MCF 10A (cell line): ENCODE results near the gene BSDC1. TPM values are rescaled to one million over a fixed set of nuclear protein-coding genes. Genes with fewer than 3 reads are reported as not detected.

Experiments
- BruUV-seq: library from RNA; stranded (reverse); fragments of 400-500 nt; replicated peaks from 2 replicates; lab custom pipeline; 2021; lab: Mats Ljungman, UMichigan
- CTCF ChIA-PET: fragments of 300-600 bp; sonication (Branson Sonifier 250); formaldehyde crosslinking; extraction: SDS; loops from one replicate; lab custom pipeline; 2021; ENCODE audit warnings: antibody characterized with exemption, inconsistent platforms; lab: Yijun Ruan, JAX
- POLR2A ChIA-PET: fragments of 300-600, 350-650 bp; sonication (Branson Sonifier 250); formaldehyde crosslinking; extraction: SDS; loops from one replicate; lab custom pipeline; 2020; ENCODE audit warnings: antibody characterized with exemption, inconsistent platforms; lab: Yijun Ruan, JAX
- DNase-seq: peaks from one replicate; pipeline ENCODE4 v3.0.0-alpha.2; 2018; ENCODE audit not compliant: unreplicated experiment
- H3K27ac Mint-ChIP-seq: one replicate; pipeline ENCODE4 v1.8.0; 2022; ENCODE audit warnings: mild to moderate bottlenecking, low read depth, mixed read lengths; ENCODE audit not compliant: unreplicated experiment
- H3K27me3 Mint-ChIP-seq: one replicate; pipeline ENCODE4 v1.8.0; 2022; ENCODE audit warnings: mixed read lengths; ENCODE audit not compliant: insufficient read depth, unreplicated experiment
- H3K36me3 Mint-ChIP-seq: one replicate; pipeline ENCODE4 v1.8.0; 2022; ENCODE audit warnings: mild to moderate bottlenecking, moderate library complexity, mixed read lengths; ENCODE audit not compliant: insufficient read depth, unreplicated experiment
- H3K4me1 Mint-ChIP-seq: one replicate; pipeline ENCODE4 v1.8.0; 2022; ENCODE audit warnings: mixed read lengths; ENCODE audit not compliant: insufficient read depth, unreplicated experiment
- H3K4me3 Mint-ChIP-seq: one replicate; pipeline ENCODE4 v1.8.0; 2022; ENCODE audit warnings: mild to moderate bottlenecking, moderate library complexity, mixed read lengths; ENCODE audit not compliant: unreplicated experiment
- H3K9me3 Mint-ChIP-seq: one replicate; pipeline ENCODE4 v1.8.0; 2022; ENCODE audit warnings: mixed read lengths; ENCODE audit not compliant: unreplicated experiment
- intact Hi-C: fragments of 100-400 bp; cut with micrococcal nuclease; formaldehyde crosslinking; loops from 2 replicates; pipeline ENCODE4 v1.14.1; 2022
- total RNA-seq: library from RNA; stranded (reverse); gene quantifications from 2 replicates; pipeline ENCODE4 v1.2.3, GENCODE V29; 2022
- TF ChIP-seq, protein P1 (sequence below): fragments of 200-600 bp; IDR thresholded peaks from one replicate; pipeline ENCODE4 v1.8.0; 2022; ENCODE audit warnings: antibody characterized with exemption, mild to moderate bottlenecking; ENCODE audit not compliant: unreplicated experiment

Gene BSDC1
- total RNA-seq, 1 experiment from 2014 or later: 52.6 TPM

DNA sequence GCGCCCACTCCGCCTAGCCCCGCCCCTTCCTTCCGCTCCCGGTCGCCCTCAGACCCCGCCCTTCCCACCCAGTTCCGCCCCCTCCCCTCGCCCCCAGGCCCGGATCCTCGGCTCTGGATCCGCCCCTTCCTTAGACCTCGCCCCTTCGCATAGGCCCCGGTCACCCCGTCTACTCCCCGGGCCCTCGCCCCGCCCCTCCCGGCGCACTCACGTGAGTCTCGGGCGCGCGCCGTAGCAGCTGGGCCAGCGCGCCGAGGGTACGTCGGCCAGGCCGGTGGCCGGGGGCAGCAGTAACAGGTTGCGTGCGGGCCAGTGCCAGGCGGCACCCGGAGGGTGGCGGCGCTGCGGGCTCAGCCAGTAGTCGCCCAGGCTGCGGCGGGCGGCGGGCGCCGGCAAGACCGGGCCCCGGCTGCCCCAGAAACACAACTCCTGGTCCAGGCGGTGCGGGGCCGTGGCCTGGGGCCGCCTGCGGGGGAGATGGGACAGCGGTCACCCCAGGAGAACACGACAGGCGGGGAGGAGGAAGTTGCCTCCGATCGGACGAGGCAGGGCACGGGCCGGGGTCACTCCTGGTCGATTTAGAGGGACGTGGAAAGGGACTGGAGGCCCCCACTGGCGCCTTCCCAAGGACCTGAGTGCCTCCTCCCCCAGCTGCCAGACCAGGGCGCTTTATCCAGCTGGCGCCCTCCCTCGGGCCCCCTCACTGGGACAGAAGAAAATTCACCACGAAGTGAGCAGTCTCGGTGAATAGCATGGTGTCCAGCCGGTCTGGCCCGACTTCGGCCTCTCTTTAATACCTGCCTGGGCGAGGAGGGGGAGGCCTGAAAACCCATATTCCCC lies 42.6 kb downstream of the BSDC1 start:
- TF ChIP-seq, protein P1, sequence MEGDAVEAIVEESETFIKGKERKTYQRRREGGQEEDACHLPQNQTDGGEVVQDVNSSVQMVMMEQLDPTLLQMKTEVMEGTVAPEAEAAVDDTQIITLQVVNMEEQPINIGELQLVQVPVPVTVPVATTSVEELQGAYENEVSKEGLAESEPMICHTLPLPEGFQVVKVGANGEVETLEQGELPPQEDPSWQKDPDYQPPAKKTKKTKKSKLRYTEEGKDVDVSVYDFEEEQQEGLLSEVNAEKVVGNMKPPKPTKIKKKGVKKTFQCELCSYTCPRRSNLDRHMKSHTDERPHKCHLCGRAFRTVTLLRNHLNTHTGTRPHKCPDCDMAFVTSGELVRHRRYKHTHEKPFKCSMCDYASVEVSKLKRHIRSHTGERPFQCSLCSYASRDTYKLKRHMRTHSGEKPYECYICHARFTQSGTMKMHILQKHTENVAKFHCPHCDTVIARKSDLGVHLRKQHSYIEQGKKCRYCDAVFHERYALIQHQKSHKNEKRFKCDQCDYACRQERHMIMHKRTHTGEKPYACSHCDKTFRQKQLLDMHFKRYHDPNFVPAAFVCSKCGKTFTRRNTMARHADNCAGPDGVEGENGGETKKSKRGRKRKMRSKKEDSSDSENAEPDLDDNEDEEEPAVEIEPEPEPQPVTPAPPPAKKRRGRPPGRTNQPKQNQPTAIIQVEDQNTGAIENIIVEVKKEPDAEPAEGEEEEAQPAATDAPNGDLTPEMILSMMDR: no peak
- no peaks in the 10 kb centered on the region for H3K9me3 Mint-ChIP-seq
- ChIA-PET POLR2A (interaction anchor here (0.6 to 1.4 kb wide), 7 partner anchors 8 to 300 kb away, joined by 3 to 5 read pairs (median 3); partner anchors contain the start of gene IQCC), CTCF (interaction anchor here (0.6 to 1.4 kb wide), 4 partner anchors 8 to 136 kb away, joined by 3 to 8 read pairs (median 3); no protein-coding TSS in a partner anchor)
- peak; percentile 95 for DNase-seq
- peaks cover 17% of the 10 kb centered on the region for H3K36me3 Mint-ChIP-seq
- H3K4me3 Mint-ChIP-seq: peak overlapping the region; percentile 82
- intact Hi-C loops: loop anchor here (2.0 kb wide), 1 partner anchor 129 kb away; the partner anchor contains the start of genes EIF3I and TMEM234
- peaks cover 11% of the 10 kb centered on the region for H3K4me1 Mint-ChIP-seq
- peak overlapping the region; percentile 94 for H3K27ac Mint-ChIP-seq
- BruUV-seq: no TSS peak
- H3K27me3 Mint-ChIP-seq: no peaks in the 10 kb centered on the region

DNA sequence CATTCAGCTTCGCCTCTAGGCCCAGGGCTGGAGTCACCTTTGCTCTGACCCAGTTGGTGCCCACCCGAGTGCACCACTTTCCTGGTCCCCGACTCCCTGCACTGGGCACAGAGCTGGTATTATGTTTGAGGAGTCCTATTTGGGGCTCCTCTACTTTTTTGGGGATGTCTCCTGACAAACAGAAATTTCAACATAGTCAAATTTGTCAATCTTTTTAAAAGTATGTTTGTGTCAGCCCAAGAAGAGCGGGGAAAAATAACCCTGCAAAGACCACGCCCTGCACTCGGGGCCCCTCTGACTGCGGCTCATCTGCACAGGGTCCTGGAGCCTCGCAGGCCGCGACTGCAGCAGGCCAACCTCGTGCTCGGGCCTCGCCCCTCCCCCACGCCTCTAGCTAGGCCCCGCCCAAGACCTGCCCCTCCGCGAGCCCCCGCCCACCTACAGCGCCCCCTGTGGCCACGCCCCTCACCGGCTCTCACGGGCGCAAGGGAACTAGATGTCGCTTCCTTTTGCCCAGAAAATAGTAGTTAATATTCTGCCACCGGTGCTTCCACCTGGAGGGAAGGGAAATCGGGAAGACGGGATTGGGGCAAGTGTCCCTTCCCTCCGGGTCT lies 43.3 kb downstream of the BSDC1 start:
- H3K4me1 Mint-ChIP-seq: peaks cover 11% of the 10 kb centered on the region
- CTCF ChIA-PET: interaction anchor here (0.6 to 1.1 kb wide), 3 partner anchors 50 to 285 kb away, joined by 3 read pairs; no protein-coding TSS in a partner anchor
- TF ChIP-seq, protein P1: peak; percentile 50
- BruUV-seq: no TSS peak
- no peaks in the 10 kb centered on the region for H3K27me3 Mint-ChIP-seq
- H3K27ac Mint-ChIP-seq: peak overlapping the region; percentile 94
- DNase-seq: no peak
- intact Hi-C loops: loop anchor here (2.0 kb wide), 1 partner anchor 128 kb away; the partner anchor contains the start of genes EIF3I and TMEM234
- no peaks in the 10 kb centered on the region for H3K9me3 Mint-ChIP-seq
- peaks cover 13% of the 10 kb centered on the region for H3K36me3 Mint-ChIP-seq
- H3K4me3 Mint-ChIP-seq: peak overlapping the region; percentile 82
- POLR2A ChIA-PET: interaction anchor here (0.6 to 1.4 kb wide), 5 partner anchors 7 to 136 kb away, joined by 3 read pairs; no protein-coding TSS in a partner anchor

DNA sequence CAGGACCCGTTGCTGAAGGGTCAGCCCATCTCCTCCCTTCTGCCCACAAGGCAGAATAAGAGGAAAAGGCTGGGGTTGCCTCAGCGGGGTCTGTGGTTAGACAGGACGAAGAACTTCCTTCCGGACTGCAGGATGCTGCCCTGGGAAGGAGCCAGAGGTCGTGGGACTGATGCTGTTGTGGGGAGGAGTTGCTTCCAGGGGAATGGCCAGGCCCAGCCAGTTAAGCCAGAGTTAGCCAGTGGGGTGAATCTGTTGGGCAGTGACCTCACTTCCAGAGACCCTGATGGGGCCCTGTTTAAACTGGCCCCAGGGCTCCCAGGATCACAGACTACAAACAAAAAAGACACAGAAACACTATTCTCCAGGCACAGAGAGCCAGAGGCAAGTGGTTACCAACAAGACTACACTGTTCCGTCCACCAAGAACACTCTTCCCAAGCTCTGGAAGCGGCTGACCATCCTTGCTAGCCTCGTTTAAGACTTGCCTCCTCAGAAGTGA lies 45.0 kb downstream of the BSDC1 start:
- no peak overlapping the region for H3K27ac Mint-ChIP-seq
- no TSS peak for BruUV-seq
- POLR2A ChIA-PET: interaction anchor here (0.6 kb wide), 1 partner anchor 236 kb away, joined by 3 read pairs; no protein-coding TSS in a partner anchor
- intact Hi-C loops: no loop called here
- H3K4me1 Mint-ChIP-seq: peaks cover 11% of the 10 kb centered on the region
- H3K36me3 Mint-ChIP-seq: peaks cover 6% of the 10 kb centered on the region
- no peak overlapping the region for H3K4me3 Mint-ChIP-seq
- TF ChIP-seq, protein P1: no peak
- CTCF ChIA-PET: interaction anchor here (0.6 kb wide), 1 partner anchor 66 kb away, joined by 3 read pairs; no protein-coding TSS in a partner anchor
- H3K9me3 Mint-ChIP-seq: no peaks in the 10 kb centered on the region
- no peak for DNase-seq
- no peaks in the 10 kb centered on the region for H3K27me3 Mint-ChIP-seq
